GM12878 (cell line): ENCODE results near the gene ANP32A. TPM values are rescaled to one million over a fixed set of nuclear protein-coding genes. Genes with fewer than 3 reads are reported as not detected.

Experiments used
- ATAC-seq: fragments of 200-7000 bp; cut with Tn5 transposase; 3 replicates; pipeline ENCODE4 v1.9.1; 2020; ENCODE audit warnings: mild to moderate bottlenecking, moderate library complexity
- BruUV-seq: library from RNA; stranded (reverse); fragments of 400-500 nt; replicated peaks from 2 replicates; lab custom pipeline; 2021; lab: Mats Ljungman, UMichigan
- CTCF ChIA-PET: fragments of 300-600 bp; sonication (Branson Sonifier 250); formaldehyde crosslinking; extraction: SDS; loops from one replicate; lab custom pipeline; 2021; ENCODE audit warnings: inconsistent platforms; lab: Yijun Ruan, JAX
- POLR2A ChIA-PET: fragments of 350-600 bp; formaldehyde crosslinking; extraction: SDS; loops from one replicate; lab custom pipeline; 2021; ENCODE audit warnings: inconsistent platforms; lab: Charles Lee
- RAD21 ChIA-PET: fragments of 300-600 bp; sonication (Branson Sonifier 250); formaldehyde crosslinking; loops from one replicate; lab custom pipeline; 2023; ENCODE audit warnings: antibody characterized with exemption; ENCODE audit not compliant: unreplicated experiment; lab: Charles Lee
- SMC1A ChIA-PET: fragments of 300-600 bp; sonication (Branson Sonifier 250); formaldehyde crosslinking; loops from one replicate; lab custom pipeline; 2023; ENCODE audit not compliant: unreplicated experiment, uncharacterized antibody; lab: Charles Lee
- DNase-seq: peaks from one replicate; pipeline ENCODE4 v3.0.0-alpha.2; 2011; ENCODE audit warnings: low read depth, low spot score
- FAIRE-seq: peaks from 3 replicates; lab custom pipeline; 2011; peaks lifted over from hg19 to GRCh38; lab: Jason Lieb, UNC
- H2AFZ ChIP-seq: 2 replicates; pipeline ENCODE4 v1.6.0; 2011; ENCODE audit warnings: low read depth, low read length, control low read depth; ENCODE audit not compliant: control insufficient read depth
- H3K27ac ChIP-seq: 2 replicates; pipeline ENCODE4 v1.5.1; 2011; ENCODE audit warnings: control low read depth; ENCODE audit not compliant: control insufficient read depth, insufficient read depth
- H3K27me3 ChIP-seq, 2 experiments: replicated peaks in 1 of 2; 2 replicates each; pipeline versions ENCODE4 v1.6.0 to v1.6.1; 2011; ENCODE audit warnings: low read length in 1 of 2; ENCODE audit not compliant: control insufficient read depth in 2 of 2, insufficient read depth in 2 of 2
- H3K36me3 ChIP-seq, 2 experiments: 2 replicates each; pipeline ENCODE4 v1.5.1; 2011; ENCODE audit warnings: low read length in 1 of 2; ENCODE audit not compliant: control insufficient read depth in 2 of 2, insufficient read depth in 2 of 2
- H3K4me1 ChIP-seq: 2 replicates; pipeline ENCODE4 v1.6.1; 2011; ENCODE audit warnings: mild to moderate bottlenecking, low read length, moderate library complexity, mixed read lengths; ENCODE audit not compliant: control insufficient read depth, insufficient read depth
- H3K4me2 ChIP-seq: 2 replicates; pipeline ENCODE4 v1.6.0; 2011; ENCODE audit warnings: control low read depth; ENCODE audit not compliant: control insufficient read depth, insufficient read depth
- H3K4me3 ChIP-seq: fragments of 200-600 bp; sonication (generic); 2 replicates; pipeline ENCODE4 v1.5.1; 2016
- H3K79me2 ChIP-seq: 2 replicates; pipeline ENCODE4 v1.6.0; 2011; ENCODE audit warnings: low read length; ENCODE audit not compliant: control insufficient read depth, insufficient read depth
- H3K9ac ChIP-seq: 2 replicates; pipeline ENCODE4 v1.8.0; 2011; ENCODE audit warnings: low read length, control low read depth, mixed read lengths; ENCODE audit not compliant: control insufficient read depth, insufficient read depth
- H3K9me3 ChIP-seq: replicated peaks from 3 replicates; pipeline ENCODE4 v1.5.1; 2011; ENCODE audit warnings: mild to moderate bottlenecking, low read length; ENCODE audit not compliant: control insufficient read depth, insufficient read depth
- H4K20me1 ChIP-seq: 2 replicates; pipeline ENCODE4 v1.6.0; 2011; ENCODE audit not compliant: control insufficient read depth, insufficient read depth
- CBX3 ChIP-seq: fragments of 200-600 bp; sonication (generic); IDR thresholded peaks from 2 replicates; pipeline ENCODE4 v1.6.1; 2016; ENCODE audit warnings: low read depth, borderline replicate concordance
- CEBPZ ChIP-seq: fragments of 150-350 bp; IDR thresholded peaks from 2 replicates; pipeline ENCODE4 v1.6.1; 2016; ENCODE audit warnings: low read depth, low read length
- EP300 ChIP-seq, 2 experiments: fragments of 150-350 bp in 1 of 2; IDR thresholded peaks; 2 replicates each; pipeline ENCODE4 v1.6.1; 2011 to 2012; ENCODE audit warnings: low read depth in 2 of 2, low read length in 2 of 2, borderline replicate concordance in 1 of 2, improper control_type of control experiment in 1 of 2, inconsistent platforms in 1 of 2; ENCODE audit not compliant: control insufficient read depth in 1 of 2
- IRF4 ChIP-seq: IDR thresholded peaks from 2 replicates; pipeline ENCODE4 v1.6.1; 2011; ENCODE audit warnings: low read depth, low read length
- KDM1A ChIP-seq: fragments of 200-600 bp; sonication (generic); IDR thresholded peaks from 2 replicates; pipeline ENCODE4 v1.6.1; 2016; ENCODE audit warnings: borderline replicate concordance
- MXI1 ChIP-seq: fragments of 150-350 bp; IDR thresholded peaks from 2 replicates; pipeline ENCODE4 v1.6.1; 2011; ENCODE audit warnings: low read depth, mild to moderate bottlenecking, inconsistent platforms, low read length, improper control_type of control experiment
- RCOR1 ChIP-seq: conservative IDR thresholded peaks from 2 replicates; pipeline ENCODE4 v1.6.1; 2012; ENCODE audit warnings: low read depth, low read length, improper control_type of control experiment
- SMAD5 ChIP-seq: IDR thresholded peaks from 2 replicates; pipeline ENCODE4 v1.6.1; 2016; ENCODE audit warnings: antibody characterized with exemption, low read depth
- SP1 ChIP-seq: IDR thresholded peaks from one replicate; pipeline ENCODE4 v1.6.1; 2011; ENCODE audit warnings: low read depth, low read length
- SREBF2 ChIP-seq: IDR thresholded peaks from 2 replicates; pipeline ENCODE4 v1.6.1; 2012; ENCODE audit warnings: mild to moderate bottlenecking, low read length
- SUPT20H ChIP-seq: IDR thresholded peaks from 2 replicates; pipeline ENCODE4 v1.6.1; 2011; ENCODE audit warnings: low read depth, mild to moderate bottlenecking, low read length, moderate library complexity, borderline replicate concordance; ENCODE audit not compliant: control insufficient read depth
- TAF1 ChIP-seq: IDR thresholded peaks from 2 replicates; pipeline ENCODE4 v1.6.1; 2011; ENCODE audit warnings: mild to moderate bottlenecking, low read depth, low read length, borderline replicate concordance
- YY1 ChIP-seq: IDR thresholded peaks from 2 replicates; pipeline ENCODE4 v1.6.1; 2011; ENCODE audit warnings: low read depth, mild to moderate bottlenecking, low read length
- WGBS: methylation state at CpG from one replicate; pipeline ENCODE4 v1.1.6; 2016; ENCODE audit warnings: low lambda C conversion rate; ENCODE audit not compliant: insufficient replicate concordance, insufficient coverage; ENCODE audit errors: missing lambda C conversion rate; 5-methylcytosine and 5-hydroxymethylcytosine counted together
- in situ Hi-C: fragments of 300-500 bp; cut with MboI; formaldehyde crosslinking; loops from 9 replicates; pipeline ENCODE4 v1.14.3; 2018; ENCODE audit warnings: mixed read lengths
- intact Hi-C: fragments of 100-400 bp; cut with micrococcal nuclease; formaldehyde crosslinking; loops from one replicate; pipeline ENCODE4 v1.14.2; 2022; ENCODE audit not compliant: unreplicated experiment
- polyA plus RNA-seq, 11 experiments: library from polyadenylated mRNA; depleted of rRNA in 4 of 11; unstranded in 6 of 11; stranded (reverse) in 5 of 11; fragments of >200 nt; fragmentation: Nextera tagmentation in 4 of 11; fragmentation: Illumina TruSeq in 1 of 11; extraction: Ambion mirVana in 4 of 11; extraction: Trizol in 1 of 11; gene quantifications; 1 replicate in 1 of 11; 2 replicates in 10 of 11; pipeline versions ENCODE4 v1.2.1 to v1.2.3, GENCODE V29; 2011 to 2016; ENCODE audit warnings: inconsistent platforms in 2 of 11, missing spikeins in 2 of 11, low read depth in 1 of 11
- total RNA-seq, 4 experiments: library from RNA; depleted of rRNA in 3 of 4; stranded (reverse); fragments of >200 nt in 3 of 4; fragmentation: Illumina TruSeq in 1 of 4; extraction: Trizol in 1 of 4; gene quantifications; 2 replicates each; pipeline versions ENCODE4 v1.2.1 to v1.2.3, GENCODE V29; 2013 to 2021
- TF ChIP-seq, protein P1 (sequence below): IDR thresholded peaks from 2 replicates; pipeline ENCODE4 v1.6.1; 2012; ENCODE audit warnings: low read depth, low read length, improper control_type of control experiment
- TF ChIP-seq, protein P2 (sequence below): IDR thresholded peaks from 2 replicates; pipeline ENCODE4 v1.6.1; 2012; ENCODE audit warnings: low read depth, low read length, improper control_type of control experiment
- TF ChIP-seq, protein P3 (sequence below): IDR thresholded peaks from 2 replicates; pipeline ENCODE4 v1.6.1; 2011; ENCODE audit warnings: borderline replicate concordance, low read depth, mild to moderate bottlenecking, moderate library complexity, low read length; ENCODE audit not compliant: insufficient read depth, poor library complexity, severe bottlenecking

The ANP32A gene
- total and polyA plus RNA-seq, 10 of the 15 experiments (the other 5 are each of a cell fraction or from before 2014, with no cell fraction given), result 29.6 to 666 (median 234) TPM

GRCh38 chr15:68790910-68791309, 29.8 kb downstream of the ANP32A start:
- Histone ChIP-seq H3K79me2 (peaks cover 84% of the 10 kb centered on the region), H3K9me3 (no peaks in the 10 kb centered on the region), H3K4me1 (peaks cover 64% of the 10 kb centered on the region), H2AFZ (no peak overlapping the region), H3K4me2 (peak overlapping the region; percentile 80), H4K20me1 (peaks cover 9% of the 10 kb centered on the region; the same call in 1 of the 2 replicates), H3K27ac (peak overlapping the region; percentile 81), H3K27me3 (no peaks in the 10 kb centered on the region), H3K4me3 (no peak overlapping the region), H3K9ac (peak overlapping the region; percentile 51), H3K36me3 (peaks cover 15 to 28% of the 10 kb centered on the region in 2 experiments)
- POLR2A ChIA-PET, result interaction anchor here (1.4 kb wide), 1 partner anchor 30 kb away, joined by 3 read pairs; the partner anchor contains the start of gene ANP32A
- CTCF ChIA-PET, result interaction anchor here (1.0 kb wide), 1 partner anchor 38 kb away, joined by 7 read pairs; no protein-coding TSS in a partner anchor
- RAD21 ChIA-PET, result interaction anchor here (0.6 kb wide), 1 partner anchor 28 kb away, joined by 7 read pairs; no protein-coding TSS in a partner anchor
- 69% methylated on average over 2 of the region's 2 CpGs for WGBS
- in situ Hi-C loops, result no loop called here
- TF ChIP-seq, protein P1, sequence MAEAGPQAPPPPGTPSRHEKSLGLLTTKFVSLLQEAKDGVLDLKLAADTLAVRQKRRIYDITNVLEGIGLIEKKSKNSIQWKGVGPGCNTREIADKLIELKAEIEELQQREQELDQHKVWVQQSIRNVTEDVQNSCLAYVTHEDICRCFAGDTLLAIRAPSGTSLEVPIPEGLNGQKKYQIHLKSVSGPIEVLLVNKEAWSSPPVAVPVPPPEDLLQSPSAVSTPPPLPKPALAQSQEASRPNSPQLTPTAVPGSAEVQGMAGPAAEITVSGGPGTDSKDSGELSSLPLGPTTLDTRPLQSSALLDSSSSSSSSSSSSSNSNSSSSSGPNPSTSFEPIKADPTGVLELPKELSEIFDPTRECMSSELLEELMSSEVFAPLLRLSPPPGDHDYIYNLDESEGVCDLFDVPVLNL, result no peak
- TF ChIP-seq YY1 (no peak), EP300 (IDR thresholded peaks at IDR 0.05; ENCODE audit: borderline replicate concordance in 1 of 2, control insufficient read depth in 1 of 2, low read depth in 2 of 2, low read length in 2 of 2) (no peak), TAF1 (no peak), RCOR1 (no peak), KDM1A (no peak), CEBPZ (no peak), MXI1 (no peak), CBX3 (no peak), SMAD5 (no peak), SREBF2 (no peak), IRF4 (no peak), SUPT20H (no peak), SP1 (no peak)
- TF ChIP-seq, protein P2, sequence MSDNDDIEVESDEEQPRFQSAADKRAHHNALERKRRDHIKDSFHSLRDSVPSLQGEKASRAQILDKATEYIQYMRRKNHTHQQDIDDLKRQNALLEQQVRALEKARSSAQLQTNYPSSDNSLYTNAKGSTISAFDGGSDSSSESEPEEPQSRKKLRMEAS, result no peak
- TF ChIP-seq, protein P3, sequence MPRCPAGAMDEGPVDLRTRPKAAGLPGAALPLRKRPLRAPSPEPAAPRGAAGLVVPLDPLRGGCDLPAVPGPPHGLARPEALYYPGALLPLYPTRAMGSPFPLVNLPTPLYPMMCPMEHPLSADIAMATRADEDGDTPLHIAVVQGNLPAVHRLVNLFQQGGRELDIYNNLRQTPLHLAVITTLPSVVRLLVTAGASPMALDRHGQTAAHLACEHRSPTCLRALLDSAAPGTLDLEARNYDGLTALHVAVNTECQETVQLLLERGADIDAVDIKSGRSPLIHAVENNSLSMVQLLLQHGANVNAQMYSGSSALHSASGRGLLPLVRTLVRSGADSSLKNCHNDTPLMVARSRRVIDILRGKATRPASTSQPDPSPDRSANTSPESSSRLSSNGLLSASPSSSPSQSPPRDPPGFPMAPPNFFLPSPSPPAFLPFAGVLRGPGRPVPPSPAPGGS, result no peak
- FAIRE-seq (no peak), DNase-seq (no peak), ATAC-seq (no peak)
- intact Hi-C loops, result loop anchor here (1.0 kb wide), 1 partner anchor 27 kb away; no protein-coding TSS in a partner anchor
- TSS peak; percentile 14 for BruUV-seq
- SMC1A ChIA-PET, result interaction anchor here (1.0 to 2.0 kb wide), 2 partner anchors 77 to 134 kb away, joined by 3 to 4 read pairs; no protein-coding TSS in a partner anchor
